NCI-H82 treated with DMSO at 0.1 percent for 48 hours (cell line): ENCODE results near the gene ERBB4.

Source experiments
- DNase-seq: peaks from one replicate; lab custom pipeline; 2025; ENCODE audit not compliant: unreplicated experiment; lab: John Stamatoyannopoulos, UW

Gene ERBB4

GRCh38 chr2:211503856-211504255 is 1034.7 kb downstream of the ERBB4 start:
- no peak for DNase-seq

GRCh38 chr2:211503198-211503597 is 1035.4 kb downstream of the ERBB4 start:
- DNase-seq, result no peak

GRCh38 chr2:211498551-211499205 is 1039.9 kb downstream of the ERBB4 start:
- no peak for DNase-seq

GRCh38 chr2:211495339-211495738 is 1043.3 kb downstream of the ERBB4 start:
- no peak for DNase-seq

GRCh38 chr2:211494536-211494935 is 1044.1 kb downstream of the ERBB4 start:
- no peak for DNase-seq

GRCh38 chr2:211494085-211494484 is 1044.5 kb downstream of the ERBB4 start:
- DNase-seq, result no peak

- no peak for DNase-seq
These were observed 1050.9 kb downstream of the ERBB4 start for GRCh38 chr2:211487733-211488132.

GRCh38 chr2:211479536-211480150 is 1059.0 kb downstream of the ERBB4 start:
- DNase-seq, result no peak

GRCh38 chr2:211477537-211478275 is 1060.9 kb downstream of the ERBB4 start:
- no peak for DNase-seq

- no peak for DNase-seq
These were observed 1065.5 kb downstream of the ERBB4 start for GRCh38 chr2:211473116-211473515.

GRCh38 chr2:211469664-211470059 is 1068.9 kb downstream of the ERBB4 start:
- DNase-seq, result no peak

GRCh38 chr2:211468877-211469663 is 1069.5 kb downstream of the ERBB4 start:
- DNase-seq, result no peak

- no peak for DNase-seq
These were observed 1070.4 kb downstream of the ERBB4 start for GRCh38 chr2:211468217-211468616.

- no peak for DNase-seq
These were observed 1075.2 kb downstream of the ERBB4 start for GRCh38 chr2:211463397-211463796.

- DNase-seq, result no peak
These were observed 1079.6 kb downstream of the ERBB4 start for GRCh38 chr2:211458974-211459373.

GRCh38 chr2:211457325-211457724 is 1081.3 kb downstream of the ERBB4 start:
- DNase-seq, result no peak

GRCh38 chr2:211455216-211455841 is 1083.3 kb downstream of the ERBB4 start:
- peak; percentile 16 for DNase-seq

- DNase-seq, result no peak
These were observed 1083.9 kb downstream of the ERBB4 start for GRCh38 chr2:211454679-211455078.

GRCh38 chr2:211453311-211453887 is 1085.2 kb downstream of the ERBB4 start:
- DNase-seq, result peak; percentile 19

GRCh38 chr2:211451642-211452041 is 1087.0 kb downstream of the ERBB4 start:
- DNase-seq, result no peak

- no peak for DNase-seq
These were observed 1088.8 kb downstream of the ERBB4 start for GRCh38 chr2:211449819-211450218.
